Measurements from ENCODE around the gene SNAPC2.
"Not testable (repeated sequence)": the region's sequence is repeated elsewhere in the genome, so short reads cannot be mapped to it uniquely, and the experiment has no call there.

Gene SNAPC2

DNA sequence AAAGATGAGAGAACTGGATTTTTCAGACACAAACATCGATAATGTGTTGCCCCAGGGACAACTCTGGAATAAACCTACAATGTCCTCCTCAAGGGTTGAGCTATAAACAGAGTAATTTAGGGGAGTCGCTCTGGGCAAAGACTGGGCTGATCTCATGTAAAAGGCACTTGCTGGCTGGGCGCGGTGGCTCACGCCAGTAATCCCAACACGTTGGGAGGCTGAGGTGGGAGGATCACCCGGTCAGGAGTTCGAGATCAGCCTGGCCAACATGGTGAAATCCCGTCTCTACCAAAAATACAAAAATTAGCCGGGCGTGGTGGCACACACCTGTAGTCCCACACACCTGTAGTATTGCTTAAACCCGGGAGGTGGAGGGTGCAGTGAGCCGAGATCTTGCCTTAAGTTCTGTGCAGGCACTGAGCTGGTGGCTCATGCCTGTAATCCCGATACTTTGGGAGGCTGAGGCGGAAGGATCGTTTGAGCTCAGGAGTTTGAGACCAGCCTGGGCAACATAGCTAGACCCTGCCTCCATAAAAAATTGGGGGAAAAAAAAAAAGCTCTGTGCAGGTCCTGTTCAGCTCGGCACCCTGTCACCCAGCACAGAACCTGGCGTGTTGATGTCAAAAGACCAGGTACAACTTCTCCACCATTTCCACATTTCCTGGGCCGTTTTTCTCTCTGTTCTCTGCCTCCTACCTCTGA, 21.9 kb downstream of the SNAPC2 start:
- DNase-seq = no peak

DNA sequence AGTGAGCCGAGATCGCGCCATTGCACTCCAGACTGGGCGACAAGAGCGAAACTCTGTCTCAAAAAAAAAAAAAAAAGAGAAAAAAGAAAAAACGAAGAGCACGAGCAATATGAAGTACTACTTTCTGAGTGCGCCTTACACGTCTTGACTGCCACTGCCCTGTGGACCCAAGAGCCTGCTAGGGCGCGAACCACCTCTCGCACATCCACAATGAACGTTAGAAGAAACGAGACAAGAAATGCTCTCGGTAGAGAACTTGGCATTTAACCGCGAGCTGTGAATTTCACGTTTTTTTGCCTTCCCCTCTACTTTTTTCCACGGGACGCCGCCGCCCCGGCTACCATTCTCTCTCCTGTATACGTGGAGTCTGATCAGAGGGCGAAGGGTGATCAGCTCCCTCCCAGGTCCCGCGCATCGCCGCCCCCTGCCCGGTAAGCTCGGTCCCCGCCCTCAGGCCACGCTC, 22.9 kb downstream of the SNAPC2 start:
- no peak for DNase-seq

GRCh38 chr19:7943444-7944176, 23.5 kb downstream of the SNAPC2 start, which contains the start of gene TIMM44:
Gene TIMM44 (minus strand): TSS chr19:7943666. CDS start chr19:7943651, 15 bp downstream.
- DNase-seq = peak; percentile 99

GRCh38 chr19:7944177-7944761, 24.1 kb downstream of the SNAPC2 start:
- peak; percentile 76 for DNase-seq

DNA sequence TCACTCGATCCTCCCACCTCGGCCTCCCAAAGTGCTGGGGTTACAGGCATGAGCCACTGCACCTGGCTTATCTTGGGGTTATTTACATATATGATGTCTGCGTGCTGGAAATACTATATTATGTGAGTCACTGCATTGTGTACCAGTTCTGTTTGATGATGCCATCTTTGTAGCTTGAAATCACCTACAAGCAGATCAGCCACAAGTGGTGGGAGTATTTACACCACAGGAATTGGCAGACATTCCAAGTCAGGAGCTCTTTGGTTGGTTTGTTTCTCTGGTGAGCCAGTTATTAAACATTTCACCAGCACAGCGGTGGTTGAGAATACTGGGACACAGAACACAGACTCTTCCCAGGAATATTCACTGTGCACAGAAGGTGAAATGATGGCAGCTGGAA, 27.8 kb downstream of the SNAPC2 start:
- DNase-seq = no peak

GRCh38 chr19:7953060-7953459, 32.9 kb downstream of the SNAPC2 start:
- no peak for DNase-seq

DNA sequence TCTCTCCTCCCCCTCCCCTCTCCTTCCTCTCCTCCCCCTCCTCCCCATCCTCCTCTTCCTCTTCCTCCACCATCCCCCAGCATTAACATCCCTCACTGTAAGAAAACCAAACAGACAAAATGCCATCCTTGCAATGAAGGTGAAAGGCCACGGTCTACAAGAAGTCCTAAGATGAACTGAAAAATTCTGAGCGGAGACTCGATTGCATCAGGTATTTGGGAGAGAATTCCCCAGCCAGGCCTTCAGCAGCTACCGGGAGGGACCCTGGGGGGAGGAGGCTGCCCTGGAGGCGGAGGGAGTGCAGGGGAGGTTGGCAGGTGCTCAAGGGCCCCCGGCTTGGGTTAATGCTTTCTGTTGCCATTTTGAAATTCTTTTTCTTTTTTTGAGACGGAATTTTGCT, 33.4 kb downstream of the SNAPC2 start:
- no peak for DNase-seq

GRCh38 chr19:7955696-7956095, 35.6 kb downstream of the SNAPC2 start:
- DNase-seq = no peak

GRCh38 chr19:7959211-7959610, 39.1 kb downstream of the SNAPC2 start:
- DNase-seq = no peak

GRCh38 chr19:7961082-7961481, 40.9 kb downstream of the SNAPC2 start:
- DNase-seq = not testable (repeated sequence)

DNA sequence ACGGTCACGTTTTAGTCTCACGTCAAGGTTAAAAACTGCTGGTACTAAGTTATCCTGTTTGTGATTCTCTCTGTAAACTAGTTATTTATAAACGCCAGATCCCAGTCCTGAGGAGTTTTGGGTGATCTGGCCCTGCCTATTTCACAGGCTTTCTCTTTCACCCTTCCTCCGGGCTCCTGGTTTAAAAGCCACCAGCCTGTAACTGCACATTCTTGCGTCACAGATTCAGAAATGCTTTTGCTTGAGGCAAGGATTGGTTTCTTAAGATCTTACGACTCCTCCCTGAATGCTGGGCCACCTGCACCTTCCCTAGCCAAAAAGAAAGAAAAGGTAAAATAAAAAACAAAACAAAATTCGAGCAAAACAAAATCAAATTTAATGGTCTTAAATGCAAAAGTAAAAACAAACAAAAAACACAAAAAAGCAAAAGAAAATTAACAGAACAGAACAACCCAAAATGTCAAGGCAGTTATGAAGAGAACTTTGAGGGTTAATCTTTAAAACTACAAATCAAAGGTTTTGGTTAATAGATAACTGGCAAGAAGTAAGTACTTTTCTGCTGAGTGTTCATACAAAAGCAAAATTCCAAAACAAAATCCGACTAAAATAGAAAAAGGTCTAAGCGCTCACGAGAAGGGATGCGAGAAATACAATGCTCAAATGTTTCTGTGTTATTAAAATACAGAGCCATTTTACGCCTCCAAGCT, 41.9 kb downstream of the SNAPC2 start:
- DNase-seq = no peak

DNA sequence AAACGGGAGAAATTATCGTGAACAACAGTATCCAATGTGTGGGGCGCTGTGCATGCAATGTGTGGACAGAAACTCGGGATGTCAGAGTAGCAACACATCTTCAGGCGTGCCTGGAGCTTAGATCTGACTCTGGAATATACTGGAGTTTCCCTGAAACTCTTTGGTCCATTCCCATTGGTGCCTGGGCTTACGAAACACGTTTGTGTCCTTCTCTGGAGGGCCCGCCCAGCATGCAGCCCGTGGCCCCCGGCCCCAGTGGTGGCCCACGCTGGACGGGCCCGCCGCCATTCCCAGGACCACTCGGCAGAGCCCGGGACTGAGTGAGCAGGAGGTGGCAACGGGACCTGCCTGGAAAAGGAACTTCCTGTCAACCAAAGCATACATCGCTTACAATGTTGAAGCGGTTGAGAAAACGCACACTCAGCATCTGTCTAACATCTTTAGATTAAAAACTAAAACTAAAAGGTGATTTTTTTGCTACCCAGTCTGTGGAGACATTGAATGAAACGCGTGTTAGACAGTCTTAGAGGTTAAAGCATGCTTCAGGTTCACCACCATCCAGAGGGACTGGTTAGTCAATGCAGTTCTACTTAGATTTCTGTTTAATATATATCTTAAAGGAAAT, 42.6 kb downstream of the SNAPC2 start:
- DNase-seq = no peak

- DNase-seq = no peak
Measured at GRCh38 chr19:7963566-7963965, 43.4 kb downstream of the SNAPC2 start.

GRCh38 chr19:7965259-7965841, 45.2 kb downstream of the SNAPC2 start:
- no peak for DNase-seq

- no peak for DNase-seq
Measured at GRCh38 chr19:7965921-7966665, 46.0 kb downstream of the SNAPC2 start.

DNA sequence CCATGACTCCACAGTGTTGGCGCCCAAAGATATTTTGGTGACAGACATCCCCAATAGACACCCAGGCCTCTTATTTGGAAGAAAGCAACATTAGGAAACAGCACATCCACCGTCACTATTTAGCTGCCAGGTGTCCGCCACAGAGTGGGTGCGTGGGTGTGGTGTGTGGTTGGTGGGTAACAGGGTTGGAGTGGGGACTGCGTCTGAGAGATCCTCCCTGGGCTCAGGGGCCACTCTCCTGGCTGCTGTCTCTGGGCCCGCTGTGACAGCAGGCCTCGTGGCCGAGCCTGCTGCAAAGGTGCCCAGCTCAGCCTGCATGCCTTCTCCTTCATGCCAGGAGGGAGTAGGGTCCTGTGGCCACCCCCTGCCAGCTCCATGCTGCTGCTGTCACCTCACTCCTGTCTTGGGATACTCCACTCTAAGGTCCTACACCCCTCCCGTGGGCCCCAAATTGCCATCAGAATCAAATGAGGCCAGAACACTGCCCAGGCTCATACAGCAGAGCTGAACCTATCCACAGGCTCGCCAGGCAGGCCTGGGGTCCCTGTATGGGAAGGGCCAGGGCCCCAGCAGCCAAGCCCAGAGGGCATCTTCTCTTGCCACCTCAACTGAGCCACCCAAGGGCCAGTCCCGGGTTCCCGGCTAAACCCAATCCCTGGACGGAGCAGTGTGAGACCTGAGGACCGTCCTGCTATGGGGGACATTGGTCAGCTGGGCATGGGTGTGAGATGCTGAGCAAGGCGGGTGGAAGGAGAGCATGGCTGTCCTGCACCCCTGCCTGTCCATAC, 48.1 kb downstream of the SNAPC2 start:
- no peak for DNase-seq

GRCh38 chr19:7968796-7969554, 48.8 kb downstream of the SNAPC2 start:
- no peak for DNase-seq

DNA sequence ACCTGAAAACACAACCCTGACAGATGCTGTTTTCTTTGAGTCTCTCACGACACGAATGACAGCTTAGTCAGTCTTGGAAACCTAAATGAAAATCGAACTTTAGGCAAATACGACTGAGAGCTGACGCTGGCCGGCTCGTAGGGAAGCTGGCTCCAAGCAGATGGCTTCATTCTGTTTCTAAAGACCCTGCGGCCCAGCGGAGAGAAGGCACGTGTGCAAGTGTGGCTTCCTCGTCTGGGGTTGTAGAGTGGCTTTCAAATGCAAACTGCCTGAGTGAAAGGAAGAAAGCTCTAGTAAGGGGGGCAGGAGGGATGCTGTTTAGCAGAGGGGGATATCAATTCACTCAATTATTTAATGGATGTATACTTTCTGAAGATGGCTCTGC, 49.4 kb downstream of the SNAPC2 start:
- no peak for DNase-seq

DNA sequence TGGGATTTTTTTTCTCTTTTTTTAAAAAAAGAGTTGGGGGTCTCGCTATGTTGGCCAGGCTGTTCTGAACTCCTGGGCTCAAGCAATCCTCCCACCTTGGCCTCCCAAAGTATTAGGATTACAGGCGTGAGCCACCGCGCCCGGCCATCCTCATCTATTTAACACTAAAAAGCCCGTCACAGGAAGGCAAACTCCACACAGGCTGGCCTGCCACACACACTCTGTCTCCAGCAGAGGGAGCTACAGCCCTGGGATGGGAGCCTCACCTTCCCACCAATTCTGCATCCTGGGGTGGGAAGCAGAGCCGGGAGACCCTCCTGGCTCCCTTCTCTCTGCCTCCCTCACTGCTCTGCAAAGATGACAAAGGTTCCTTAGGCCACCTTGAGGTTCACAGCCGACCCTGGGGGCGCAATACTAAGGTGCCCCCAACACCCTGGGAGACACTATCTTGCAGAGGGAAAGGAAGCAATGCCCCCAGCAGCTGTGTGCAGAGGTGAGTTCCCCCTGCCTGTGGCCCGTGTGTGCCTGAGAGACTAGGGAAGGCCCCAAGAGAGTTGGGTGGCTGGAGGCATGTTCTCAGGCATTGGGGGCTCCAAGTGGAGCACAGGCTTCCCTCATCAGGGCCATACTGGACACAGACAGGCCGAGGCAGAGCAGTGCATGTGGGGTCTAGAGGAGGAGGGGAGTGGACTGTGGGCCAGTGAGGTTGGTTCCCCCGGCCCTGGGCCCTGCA, 50.7 kb downstream of the SNAPC2 start:
- no peak for DNase-seq

Data from DMS79 (cell line).